Esophagus squamous epithelium (tissue), 4 donors: ENCODE results near the gene CX3CL1.

Experiments used
- CTCF ChIP-seq, 6 experiments: fragments of 450-650 bp in 4 of 6; fragments of 200-600 bp in 2 of 6; sonication (generic) in 2 of 6; IDR thresholded peaks; one replicate each; pipeline ENCODE4 v1.5.1; 2016 to 2019; ENCODE audit warnings: antibody characterized with exemption in 6 of 6, mild to moderate bottlenecking in 4 of 6, moderate library complexity in 4 of 6
- POLR2A ChIP-seq, 4 donors: fragments of 450-650 bp; IDR thresholded peaks; one replicate each; pipeline ENCODE4 v1.6.1; 2017; ENCODE audit warnings: antibody characterized with exemption in 4 of 4, mild to moderate bottlenecking in 4 of 4, moderate library complexity in 3 of 4

GRCh38 chr16:57430955-57431354 lies 58.7 kb downstream of the CX3CL1 start:
- TF ChIP-seq POLR2A (IDR thresholded peaks at IDR 0.05), result no peak
- no peak for TF ChIP-seq CTCF (IDR thresholded peaks at IDR 0.05)
